CD1c-positive myeloid dendritic cell (primary cell): ENCODE results near the gene SORCS3.

ENCODE experiments used
- DNase-seq: peaks from one replicate; pipeline ENCODE4 v3.0.0-alpha.2; 2016; ENCODE audit errors: extremely low spot score

The SORCS3 gene

GRCh38 chr10:104920476-104920875 lies 279.4 kb downstream of the SORCS3 start:
- DNase-seq, result no peak

- DNase-seq, result no peak
These were observed 280.7 kb downstream of the SORCS3 start for GRCh38 chr10:104921763-104922162.

DNA sequence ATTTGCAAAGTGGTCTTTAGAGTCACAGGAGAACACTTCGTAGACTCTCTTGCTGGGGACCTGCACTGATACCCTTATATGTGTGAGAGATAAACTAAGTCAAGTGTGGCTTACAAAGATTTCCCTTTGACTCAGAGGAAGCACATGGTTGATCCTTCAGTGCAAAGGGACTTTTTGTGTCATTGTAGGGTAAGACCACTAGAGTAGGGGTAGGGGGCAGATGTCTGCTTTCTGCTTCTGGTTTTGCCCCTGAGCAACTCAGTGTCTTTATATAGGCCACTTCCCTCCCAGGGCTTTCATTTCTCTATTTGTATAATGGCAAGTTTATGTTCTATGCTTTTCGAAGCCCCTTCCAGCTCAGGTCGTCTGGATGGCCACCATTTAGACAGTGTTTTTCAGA lies 281.7 kb downstream of the SORCS3 start:
- DNase-seq, result no peak

DNA sequence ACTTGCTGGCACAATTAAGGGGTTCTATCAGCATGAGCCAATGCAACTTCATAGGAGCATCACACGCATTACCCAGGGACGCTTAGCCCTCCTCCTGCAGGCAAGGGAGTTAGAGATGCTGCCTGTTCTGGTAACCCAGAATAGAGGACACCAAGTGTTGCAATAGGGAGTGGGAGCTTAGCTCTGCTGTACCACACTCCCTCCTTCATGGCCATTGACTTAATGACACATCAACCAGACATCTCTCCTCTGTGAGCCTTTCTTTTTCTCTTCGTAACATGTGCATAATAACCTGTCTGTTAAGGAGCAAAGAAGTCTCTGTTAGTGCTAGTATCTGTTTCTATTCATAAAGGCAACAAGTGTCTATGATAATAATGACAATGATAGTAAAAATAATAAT lies 282.4 kb downstream of the SORCS3 start:
- DNase-seq, result no peak

GRCh38 chr10:104924101-104924795 lies 283.2 kb downstream of the SORCS3 start:
- no peak for DNase-seq

DNA sequence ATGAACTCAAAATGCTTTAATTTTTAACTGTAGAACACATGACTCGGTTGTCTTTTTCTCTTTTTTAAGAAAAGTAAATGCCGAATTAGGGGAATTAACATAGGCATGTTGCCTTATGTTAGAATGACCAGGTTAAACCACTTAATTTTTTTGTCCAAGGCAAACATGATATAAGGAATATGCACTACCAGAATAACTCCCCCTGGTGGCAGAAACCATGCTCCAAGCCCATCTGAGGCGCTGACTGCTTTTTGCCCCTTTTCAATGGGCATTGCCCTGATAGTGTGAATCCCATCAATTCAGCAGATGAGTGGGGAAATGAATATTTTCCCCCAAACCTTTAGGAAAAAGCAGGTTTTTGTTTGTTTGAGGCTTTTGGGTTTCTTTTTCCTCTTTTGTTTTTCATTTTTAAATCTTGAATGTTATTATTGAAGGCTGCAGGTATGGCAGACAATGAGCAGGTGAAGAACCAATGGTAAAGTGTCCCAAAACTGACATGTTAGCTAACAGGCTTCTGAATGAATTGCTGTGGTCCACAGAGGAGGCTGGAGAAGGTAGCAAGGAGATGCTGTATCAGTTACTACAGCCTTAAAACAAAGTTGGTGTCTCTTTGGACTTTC lies 284.3 kb downstream of the SORCS3 start:
- peak; percentile 22 for DNase-seq

GRCh38 chr10:104928734-104929133 lies 287.6 kb downstream of the SORCS3 start:
- no peak for DNase-seq

DNA sequence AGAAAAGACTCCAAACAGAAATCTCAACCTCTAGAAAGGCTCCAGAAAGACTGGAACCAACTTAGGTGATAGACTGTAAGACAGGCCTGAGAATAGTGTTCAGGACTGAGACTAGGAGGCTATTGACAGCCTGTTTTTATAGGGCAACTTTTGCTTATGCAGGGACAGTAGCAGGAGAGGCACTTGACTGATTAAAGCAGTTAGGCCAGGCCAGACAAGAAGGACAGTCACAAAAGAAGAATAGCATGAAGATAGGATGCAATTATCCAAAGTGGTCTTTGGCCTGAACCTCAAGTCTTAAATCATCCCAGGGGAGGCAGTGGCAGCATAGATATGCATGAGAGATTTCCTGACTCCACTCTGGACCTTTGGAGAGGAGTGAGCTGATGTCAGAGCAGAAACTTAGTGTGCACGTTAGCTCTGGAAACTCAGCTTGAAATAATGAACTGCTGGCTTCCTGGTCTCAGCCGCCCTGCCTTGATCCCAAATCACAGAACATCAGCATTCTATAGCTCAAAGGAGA lies 290.6 kb downstream of the SORCS3 start:
- DNase-seq, result no peak

- no peak for DNase-seq
These were observed 294.6 kb downstream of the SORCS3 start for GRCh38 chr10:104935656-104936055.

GRCh38 chr10:104937567-104937966 lies 296.5 kb downstream of the SORCS3 start:
- DNase-seq, result no peak

DNA sequence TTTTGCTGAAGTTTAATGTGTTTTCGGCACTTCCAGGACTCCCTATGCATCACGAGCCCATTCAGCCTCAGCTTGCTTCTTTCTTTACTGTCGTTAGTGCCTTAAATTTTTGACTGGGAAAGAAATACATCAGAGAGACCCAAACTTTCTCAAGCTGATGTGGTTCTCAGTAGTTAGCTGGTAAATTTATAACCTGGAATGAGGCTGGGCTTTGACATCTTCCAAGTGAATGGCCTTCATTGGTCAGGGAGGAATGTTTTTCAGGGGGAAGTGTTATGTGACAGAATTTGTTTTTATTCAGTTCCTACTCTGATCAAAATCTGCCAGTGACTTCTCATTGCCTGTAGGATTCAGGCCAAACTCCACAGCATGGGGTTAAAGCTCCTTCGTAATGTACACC lies 296.9 kb downstream of the SORCS3 start:
- no peak for DNase-seq

DNA sequence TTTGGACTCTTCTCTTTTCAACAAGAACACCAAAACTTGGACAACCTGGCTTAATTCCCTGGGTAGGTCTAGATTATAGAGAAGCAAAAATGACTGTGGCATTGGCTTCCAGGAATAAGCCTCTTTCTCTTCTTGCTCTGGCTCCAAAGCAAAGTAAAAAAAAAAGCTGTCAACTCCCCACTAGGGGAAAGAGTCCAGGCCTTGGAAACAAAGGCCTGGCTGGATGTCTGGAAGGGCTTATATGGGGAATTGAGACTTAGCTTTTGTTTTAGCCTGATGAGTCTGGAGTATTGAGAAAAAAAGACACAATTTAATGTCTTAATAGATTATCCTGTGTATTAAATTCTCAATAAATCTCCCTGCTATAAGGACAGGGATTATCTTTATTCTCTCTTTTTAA lies 300.6 kb downstream of the SORCS3 start:
- DNase-seq, result no peak

- DNase-seq, result no peak
These were observed 306.2 kb downstream of the SORCS3 start for GRCh38 chr10:104947314-104947713.

DNA sequence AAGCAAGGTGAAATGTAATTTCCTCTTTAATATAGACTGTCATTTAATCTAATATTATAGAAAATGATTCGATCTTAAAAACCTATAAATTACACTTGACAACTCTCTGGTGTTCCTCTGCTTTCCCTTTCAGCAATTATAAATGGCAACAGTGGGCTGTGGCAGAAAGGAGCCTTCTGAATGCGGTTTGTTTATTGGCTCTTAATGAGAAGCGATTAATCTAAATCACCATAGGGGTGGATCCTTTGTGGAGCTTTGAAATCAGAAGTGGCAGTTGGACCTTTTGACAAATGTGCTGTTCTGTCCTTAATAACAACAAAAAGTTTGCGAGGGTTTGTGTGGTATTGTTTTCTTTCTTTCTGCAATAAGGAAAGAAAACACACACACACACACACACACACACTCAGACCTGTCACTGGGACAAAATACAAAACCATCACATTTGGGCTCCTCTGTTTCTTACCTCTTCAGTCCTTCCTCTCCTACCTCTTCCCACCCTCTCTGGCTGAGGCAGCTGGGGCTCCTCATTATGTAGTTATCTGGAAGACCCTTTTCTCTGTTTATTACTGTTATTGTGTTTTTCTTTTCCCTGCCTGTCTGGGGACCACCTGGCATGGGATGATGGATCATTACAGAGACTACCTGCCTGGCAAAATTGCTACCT lies 316.2 kb downstream of the SORCS3 start:
- no peak for DNase-seq

DNA sequence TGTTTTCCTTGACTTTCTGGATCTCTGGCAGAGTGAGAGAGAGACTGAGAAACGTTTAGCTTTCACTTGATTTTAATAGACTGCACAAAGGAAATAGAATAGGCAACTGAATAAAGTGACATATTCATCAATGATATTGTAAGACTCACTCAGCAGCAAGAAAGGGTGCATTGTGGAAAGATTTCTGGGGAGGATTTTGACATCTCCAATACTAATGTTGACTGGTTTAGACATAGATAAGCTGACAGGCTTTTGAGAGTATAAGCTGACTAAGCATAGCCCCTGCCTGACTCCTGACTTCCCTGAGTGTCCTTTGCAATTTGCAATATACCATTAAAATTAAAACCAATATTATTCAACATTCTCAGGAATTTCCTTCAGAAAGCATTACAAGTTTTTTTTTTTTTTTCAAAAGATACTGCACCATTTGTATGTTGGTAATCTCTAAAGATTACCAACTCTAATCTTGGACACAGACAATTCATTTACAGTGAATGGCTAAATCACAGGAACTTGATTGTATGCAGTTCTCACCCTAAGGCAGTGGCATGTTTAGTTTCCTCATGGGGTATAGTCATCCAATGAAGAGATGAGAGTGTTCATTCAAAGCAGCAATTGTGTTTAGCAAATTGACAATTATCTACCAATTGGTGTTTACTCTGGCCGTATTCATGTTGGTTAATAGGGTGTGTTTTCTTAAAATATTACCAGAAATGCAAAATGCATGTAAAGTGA lies 325.6 kb downstream of the SORCS3 start:
- no peak for DNase-seq

GRCh38 chr10:104980368-104980767 lies 339.3 kb downstream of the SORCS3 start:
- no peak for DNase-seq

DNA sequence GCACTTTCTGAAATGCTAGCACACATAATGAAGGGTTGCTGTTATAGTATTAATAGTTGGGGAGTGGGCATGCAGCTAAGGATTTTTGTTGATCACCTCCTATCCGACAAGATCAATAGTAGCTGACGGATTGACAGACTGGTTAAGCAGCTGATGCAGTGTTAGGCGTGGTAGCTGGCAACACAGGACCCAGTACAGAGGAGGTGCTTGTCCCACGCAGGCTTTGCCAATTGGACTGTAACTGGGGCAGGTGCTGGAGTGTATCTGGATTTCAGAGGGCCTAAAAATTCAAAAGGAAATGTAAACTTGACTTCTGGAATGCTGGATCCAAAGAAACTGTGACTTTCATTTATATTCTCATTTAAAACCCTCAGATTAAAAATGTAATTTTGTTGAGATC lies 340.9 kb downstream of the SORCS3 start:
- DNase-seq, result no peak

GRCh38 chr10:104988686-104989085 lies 347.6 kb downstream of the SORCS3 start:
- no peak for DNase-seq

GRCh38 chr10:104989880-104990279 lies 348.8 kb downstream of the SORCS3 start:
- no peak for DNase-seq

DNA sequence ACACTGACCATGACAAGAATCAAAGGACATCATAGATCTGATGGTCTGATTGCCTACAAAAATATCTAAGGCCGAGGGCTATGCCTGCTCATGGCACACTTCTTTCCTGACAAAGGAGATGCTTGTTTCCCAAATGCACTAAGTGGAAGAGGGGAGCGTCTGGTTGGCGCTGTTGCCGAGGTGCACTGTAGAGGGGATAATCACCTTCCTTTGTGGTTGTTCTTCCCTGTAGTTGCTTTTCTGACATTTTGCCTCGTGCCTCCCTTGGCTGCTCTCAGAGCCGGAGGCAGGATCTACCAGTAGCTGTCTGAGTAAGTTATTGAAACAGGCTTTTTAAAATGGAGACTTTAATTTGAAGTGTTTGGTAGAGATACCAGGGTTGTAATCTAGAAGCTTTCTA lies 352.0 kb downstream of the SORCS3 start:
- no peak for DNase-seq

GRCh38 chr10:105001269-105001668 lies 360.2 kb downstream of the SORCS3 start:
- no peak for DNase-seq

GRCh38 chr10:105010411-105011121 lies 369.5 kb downstream of the SORCS3 start:
- no peak for DNase-seq
